Loucy (cell line): ENCODE measurements around the gene DHRS3.

Experiments
- H2AFZ ChIP-seq: fragments of 200-600 bp; sonication (generic); 2 replicates; pipeline ENCODE4 v1.6.0; 2016; ENCODE audit warnings: antibody characterized with exemption, mild to moderate bottlenecking, low read length, moderate library complexity
- H3F3A ChIP-seq: fragments of 200-600 bp; 2 replicates; pipeline ENCODE4 v1.6.0; 2016; ENCODE audit warnings: antibody characterized with exemption, low read depth, mild to moderate bottlenecking
- H3K27me3 ChIP-seq: fragments of 200-600 bp; sonication (generic); 2 replicates; pipeline ENCODE4 v1.6.1; 2014; ENCODE audit warnings: low read length, mild to moderate bottlenecking; ENCODE audit not compliant: insufficient read depth, poor library complexity, severe bottlenecking
- H3K36me3 ChIP-seq: fragments of 200-600 bp; sonication (generic); 2 replicates; pipeline ENCODE4 v1.6.1; 2016; ENCODE audit warnings: low read length; ENCODE audit not compliant: insufficient read depth
- H3K4me1 ChIP-seq: fragments of 200-600 bp; sonication (generic); 2 replicates; pipeline ENCODE4 v1.5.1; 2014; ENCODE audit warnings: low read length, mild to moderate bottlenecking; ENCODE audit not compliant: insufficient read depth, poor library complexity, severe bottlenecking
- H3K4me2 ChIP-seq: fragments of 200-600 bp; sonication (generic); 2 replicates; pipeline ENCODE4 v1.6.0; 2014; ENCODE audit warnings: antibody characterized with exemption, low read length, low read depth, mild to moderate bottlenecking; ENCODE audit not compliant: poor library complexity, severe bottlenecking
- H3K4me3 ChIP-seq: fragments of 200-600 bp; sonication (generic); 2 replicates; pipeline ENCODE4 v1.5.1; 2014; ENCODE audit warnings: low read length, mild to moderate bottlenecking, mixed read lengths; ENCODE audit not compliant: poor library complexity, severe bottlenecking
- H3K79me2 ChIP-seq: fragments of 200-600 bp; sonication (generic); 2 replicates; pipeline ENCODE4 v1.6.1; 2014; ENCODE audit warnings: low read length; ENCODE audit not compliant: insufficient read depth
- H3K9ac ChIP-seq: fragments of 200-600 bp; sonication (generic); 2 replicates; pipeline ENCODE4 v1.6.0; 2014; ENCODE audit warnings: mild to moderate bottlenecking, low read depth, low read length, moderate library complexity; ENCODE audit not compliant: poor library complexity, severe bottlenecking
- H3K9me2 ChIP-seq: fragments of 200-600 bp; sonication (generic); replicated peaks from 2 replicates; pipeline ENCODE4 v1.6.1; 2016; ENCODE audit warnings: low read depth, low read length, mixed read lengths
- H3K9me3 ChIP-seq: fragments of 200-600 bp; sonication (generic); 2 replicates; pipeline ENCODE4 v1.6.1; 2014; ENCODE audit warnings: mild to moderate bottlenecking, antibody characterized with exemption, low read length, low read depth; ENCODE audit not compliant: insufficient read depth
- H4K20me1 ChIP-seq: fragments of 200-600 bp; sonication (generic); 2 replicates; pipeline ENCODE4 v1.6.0; 2014; ENCODE audit warnings: antibody characterized with exemption, low read length, mild to moderate bottlenecking; ENCODE audit not compliant: insufficient read depth, poor library complexity, severe bottlenecking
- EZH2phosphoT487 ChIP-seq: fragments of 200-600 bp; IDR thresholded peaks from 2 replicates; pipeline ENCODE4 v1.6.1; 2018; ENCODE audit warnings: antibody characterized with exemption, mild to moderate bottlenecking, moderate library complexity, borderline replicate concordance
- TF ChIP-seq, protein P1 (sequence below): fragments of 200-600 bp; sonication (generic); conservative IDR thresholded peaks from 2 replicates; pipeline ENCODE4 v1.5.1; 2014; ENCODE audit warnings: mild to moderate bottlenecking, antibody characterized with exemption, low read length

Gene DHRS3

DNA sequence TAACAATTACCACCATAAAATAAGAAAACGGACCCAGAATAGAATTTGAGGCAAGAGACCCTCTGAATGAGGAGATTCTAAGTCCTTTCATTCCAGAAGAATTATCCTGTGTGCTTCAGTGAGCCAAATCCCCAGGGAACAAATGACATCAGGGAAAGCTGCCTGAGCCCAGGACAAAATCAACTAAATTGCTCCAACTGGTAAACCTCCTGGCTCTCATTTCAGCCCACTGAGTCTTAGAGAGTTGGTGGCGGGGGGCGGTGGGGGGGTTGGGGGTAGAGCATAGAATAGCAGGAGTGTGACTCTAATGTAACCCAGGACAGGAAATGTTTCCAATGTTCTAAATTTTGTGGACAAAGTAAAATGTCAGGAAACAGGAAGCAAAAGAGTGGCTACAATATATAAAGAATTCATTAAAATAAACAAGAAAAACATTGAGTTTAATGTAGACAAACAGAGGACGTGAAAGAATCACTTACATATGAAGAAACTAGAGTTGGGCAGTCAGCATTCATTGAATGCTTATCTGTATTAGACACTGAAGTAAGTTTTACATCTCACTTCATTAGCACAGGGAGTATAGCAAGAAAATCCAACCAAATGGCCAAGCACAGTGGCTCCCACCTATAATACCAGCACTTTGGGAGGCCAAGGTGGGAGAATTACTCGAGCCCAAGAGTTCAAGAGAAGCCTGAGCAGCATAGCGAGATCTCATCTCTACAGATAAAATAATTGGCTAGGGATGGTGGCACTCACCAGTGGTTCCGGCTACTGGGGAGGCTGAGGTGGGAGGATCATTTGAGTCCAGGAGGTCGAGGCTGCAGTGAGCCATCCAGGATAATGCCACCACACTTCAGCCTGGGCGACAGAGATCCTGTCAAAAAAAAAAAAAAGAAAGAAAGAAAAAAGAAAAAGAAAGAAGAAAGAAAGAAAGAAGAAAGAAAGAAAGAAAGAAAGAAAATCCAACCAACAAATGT lies 75.1 kb downstream of the DHRS3 start:
- Histone ChIP-seq H3K9me2 (no peaks in the 10 kb centered on the region), H3K9ac (no peak overlapping the region), H2AFZ (no peak overlapping the region), H3K79me2 (no peaks in the 10 kb centered on the region), H3K4me2 (no peak overlapping the region), H3K27me3 (no peaks in the 10 kb centered on the region), H3K9me3 (no peaks in the 10 kb centered on the region), H3K4me1 (no peaks in the 10 kb centered on the region), H3K4me3 (no peak overlapping the region), H4K20me1 (no peaks in the 10 kb centered on the region), H3K36me3 (no peaks in the 10 kb centered on the region), H3F3A (no peaks in the 10 kb centered on the region)
- TF ChIP-seq, protein P1, sequence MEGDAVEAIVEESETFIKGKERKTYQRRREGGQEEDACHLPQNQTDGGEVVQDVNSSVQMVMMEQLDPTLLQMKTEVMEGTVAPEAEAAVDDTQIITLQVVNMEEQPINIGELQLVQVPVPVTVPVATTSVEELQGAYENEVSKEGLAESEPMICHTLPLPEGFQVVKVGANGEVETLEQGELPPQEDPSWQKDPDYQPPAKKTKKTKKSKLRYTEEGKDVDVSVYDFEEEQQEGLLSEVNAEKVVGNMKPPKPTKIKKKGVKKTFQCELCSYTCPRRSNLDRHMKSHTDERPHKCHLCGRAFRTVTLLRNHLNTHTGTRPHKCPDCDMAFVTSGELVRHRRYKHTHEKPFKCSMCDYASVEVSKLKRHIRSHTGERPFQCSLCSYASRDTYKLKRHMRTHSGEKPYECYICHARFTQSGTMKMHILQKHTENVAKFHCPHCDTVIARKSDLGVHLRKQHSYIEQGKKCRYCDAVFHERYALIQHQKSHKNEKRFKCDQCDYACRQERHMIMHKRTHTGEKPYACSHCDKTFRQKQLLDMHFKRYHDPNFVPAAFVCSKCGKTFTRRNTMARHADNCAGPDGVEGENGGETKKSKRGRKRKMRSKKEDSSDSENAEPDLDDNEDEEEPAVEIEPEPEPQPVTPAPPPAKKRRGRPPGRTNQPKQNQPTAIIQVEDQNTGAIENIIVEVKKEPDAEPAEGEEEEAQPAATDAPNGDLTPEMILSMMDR: no peak
- TF ChIP-seq EZH2phosphoT487: no peak

DNA sequence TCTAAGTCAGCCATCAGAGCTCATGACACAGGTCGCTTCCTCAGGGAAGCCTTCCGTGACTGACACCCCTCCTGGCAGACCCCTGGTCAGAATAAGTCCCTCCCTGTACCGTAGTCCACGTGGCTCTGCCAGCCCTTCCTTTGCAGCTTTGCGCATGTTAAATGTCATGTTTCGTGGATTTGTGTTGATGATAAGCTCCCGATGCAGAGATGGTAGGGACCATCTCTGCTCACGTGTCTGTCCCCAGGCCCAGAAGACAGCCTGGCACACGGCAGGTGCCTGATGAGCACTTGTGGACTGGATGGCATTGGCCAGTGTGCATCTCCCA lies 75.9 kb downstream of the DHRS3 start:
- Histone ChIP-seq H2AFZ (no peak overlapping the region), H4K20me1 (no peaks in the 10 kb centered on the region), H3F3A (no peaks in the 10 kb centered on the region), H3K4me3 (no peak overlapping the region), H3K36me3 (no peaks in the 10 kb centered on the region), H3K4me1 (no peaks in the 10 kb centered on the region), H3K79me2 (no peaks in the 10 kb centered on the region), H3K9me2 (no peaks in the 10 kb centered on the region), H3K9ac (no peak overlapping the region), H3K27me3 (no peaks in the 10 kb centered on the region), H3K4me2 (no peak overlapping the region), H3K9me3 (no peaks in the 10 kb centered on the region)
- TF ChIP-seq, protein P1: no peak
- no peak for TF ChIP-seq EZH2phosphoT487

DNA sequence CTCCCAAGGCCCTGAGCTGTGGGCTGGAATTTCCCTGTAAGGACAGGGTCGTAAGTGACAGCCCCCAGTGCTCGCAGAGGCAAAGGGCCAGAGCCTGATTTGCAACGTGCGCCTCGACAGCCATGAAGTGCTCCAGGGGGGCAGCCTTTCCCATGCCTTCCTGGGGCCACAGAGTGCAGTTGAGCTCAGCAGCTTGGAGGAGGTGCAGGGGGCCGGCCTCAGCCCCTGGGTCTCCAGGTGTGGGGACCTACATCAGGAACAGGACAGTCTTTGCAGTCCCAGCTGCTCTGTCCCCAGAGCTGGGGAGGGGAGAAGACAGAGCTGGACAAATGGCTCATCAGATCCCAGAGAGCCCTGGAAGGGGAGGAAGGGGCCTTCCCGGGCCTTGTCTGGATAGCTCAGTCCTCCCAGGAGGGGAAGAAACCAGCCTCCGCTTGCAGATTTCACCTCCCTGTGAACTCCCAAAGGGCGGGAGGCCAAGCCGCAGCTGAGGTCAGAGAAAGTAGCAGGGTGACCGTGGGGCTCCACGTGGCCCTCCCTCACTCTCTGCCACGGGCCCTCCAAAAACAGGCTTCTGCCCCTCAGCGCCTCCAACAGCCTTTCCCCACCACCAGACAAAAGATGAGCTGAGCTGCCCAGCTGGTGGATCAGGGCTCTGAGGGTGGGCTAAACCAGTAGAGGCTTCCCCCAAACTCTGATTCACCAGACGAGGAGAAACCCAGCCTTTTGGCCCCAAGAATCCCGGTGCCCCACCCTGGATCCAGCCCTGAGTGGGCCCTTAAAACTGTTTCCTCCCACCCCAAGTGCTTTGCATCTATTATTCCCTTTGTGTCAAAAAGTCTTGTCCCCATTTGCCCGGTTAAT lies 76.5 kb downstream of the DHRS3 start:
- Histone ChIP-seq H3K4me3 (no peak overlapping the region), H3F3A (no peaks in the 10 kb centered on the region), H2AFZ (no peak overlapping the region), H3K9me3 (no peaks in the 10 kb centered on the region), H3K4me2 (no peak overlapping the region), H4K20me1 (no peaks in the 10 kb centered on the region), H3K36me3 (no peaks in the 10 kb centered on the region), H3K27me3 (no peaks in the 10 kb centered on the region), H3K79me2 (no peaks in the 10 kb centered on the region), H3K9me2 (no peaks in the 10 kb centered on the region), H3K4me1 (no peaks in the 10 kb centered on the region), H3K9ac (no peak overlapping the region)
- no peak for TF ChIP-seq EZH2phosphoT487
